ENCODE results near the gene ORM1. TPM values are rescaled to one million over a fixed set of nuclear protein-coding genes. Genes with fewer than 3 reads are reported as not detected.

ORM1 gene
- total and polyA plus RNA-seq, 10 of the 15 experiments (the other 5 are each of a cell fraction or from before 2014, with no cell fraction given), result 4.4 TPM; not detected in 9

- TF ChIP-seq, protein P1, sequence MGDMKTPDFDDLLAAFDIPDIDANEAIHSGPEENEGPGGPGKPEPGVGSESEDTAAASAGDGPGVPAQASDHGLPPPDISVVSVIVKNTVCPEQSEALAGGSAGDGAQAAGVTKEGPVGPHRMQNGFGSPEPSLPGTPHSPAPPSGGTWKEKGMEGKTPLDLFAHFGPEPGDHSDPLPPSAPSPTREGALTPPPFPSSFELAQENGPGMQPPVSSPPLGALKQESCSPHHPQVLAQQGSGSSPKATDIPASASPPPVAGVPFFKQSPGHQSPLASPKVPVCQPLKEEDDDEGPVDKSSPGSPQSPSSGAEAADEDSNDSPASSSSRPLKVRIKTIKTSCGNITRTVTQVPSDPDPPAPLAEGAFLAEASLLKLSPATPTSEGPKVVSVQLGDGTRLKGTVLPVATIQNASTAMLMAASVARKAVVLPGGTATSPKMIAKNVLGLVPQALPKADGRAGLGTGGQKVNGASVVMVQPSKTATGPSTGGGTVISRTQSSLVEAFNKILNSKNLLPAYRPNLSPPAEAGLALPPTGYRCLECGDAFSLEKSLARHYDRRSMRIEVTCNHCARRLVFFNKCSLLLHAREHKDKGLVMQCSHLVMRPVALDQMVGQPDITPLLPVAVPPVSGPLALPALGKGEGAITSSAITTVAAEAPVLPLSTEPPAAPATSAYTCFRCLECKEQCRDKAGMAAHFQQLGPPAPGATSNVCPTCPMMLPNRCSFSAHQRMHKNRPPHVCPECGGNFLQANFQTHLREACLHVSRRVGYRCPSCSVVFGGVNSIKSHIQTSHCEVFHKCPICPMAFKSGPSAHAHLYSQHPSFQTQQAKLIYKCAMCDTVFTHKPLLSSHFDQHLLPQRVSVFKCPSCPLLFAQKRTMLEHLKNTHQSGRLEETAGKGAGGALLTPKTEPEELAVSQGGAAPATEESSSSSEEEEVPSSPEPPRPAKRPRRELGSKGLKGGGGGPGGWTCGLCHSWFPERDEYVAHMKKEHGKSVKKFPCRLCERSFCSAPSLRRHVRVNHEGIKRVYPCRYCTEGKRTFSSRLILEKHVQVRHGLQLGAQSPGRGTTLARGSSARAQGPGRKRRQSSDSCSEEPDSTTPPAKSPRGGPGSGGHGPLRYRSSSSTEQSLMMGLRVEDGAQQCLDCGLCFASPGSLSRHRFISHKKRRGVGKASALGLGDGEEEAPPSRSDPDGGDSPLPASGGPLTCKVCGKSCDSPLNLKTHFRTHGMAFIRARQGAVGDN (IDR thresholded peaks at IDR 0.05), result peak; percentile 75
- TF ChIP-seq SIN3A (IDR thresholded peaks at IDR 0.05; ENCODE audit: low read depth, low read length), result 0 out of 2 replicates have a peak, but pooled peaks have one; percentile 60
- no peak for TF ChIP-seq BRCA1 (IDR thresholded peaks at IDR 0.05; ENCODE audit: low read depth, low read length)
- peak; percentile 39; the same call in 1 of the 2 replicates for TF ChIP-seq YY1 (IDR thresholded peaks at IDR 0.05; ENCODE audit: low read depth, low read length)
- TF ChIP-seq NRF1 (conservative IDR thresholded peaks at IDR 0.05; ENCODE audit: low read depth, low read length), result no peak
- TF ChIP-seq GATAD2B (conservative IDR thresholded peaks at IDR 0.05; ENCODE audit: low read depth), result peak; percentile 74
- peak; percentile 85 for TF ChIP-seq RAD51 (IDR thresholded peaks at IDR 0.05)
- 0 out of 2 replicates have a peak, but pooled peaks have one; percentile 28 for TF ChIP-seq NR2F1 (conservative IDR thresholded peaks at IDR 0.05)
- TF ChIP-seq JUND (IDR thresholded peaks at IDR 0.05; ENCODE audit: low read depth, low read length), result no peak
- TF ChIP-seq MEF2A (IDR thresholded peaks at IDR 0.05; ENCODE audit: insufficient read depth, low read depth, low read length), result peak; percentile 60; the same call in 1 of the 2 replicates
- no peak for TF ChIP-seq ELK1 (IDR thresholded peaks at IDR 0.05; ENCODE audit: low read depth, low read length)
- no peak for TF ChIP-seq ZZZ3 (IDR thresholded peaks at IDR 0.05; ENCODE audit: control insufficient read depth, insufficient read length, low read depth)
- TF ChIP-seq CHD1 (IDR thresholded peaks at IDR 0.05; ENCODE audit: low read depth, low read length), result no peak
- TF ChIP-seq BCL3 (IDR thresholded peaks at IDR 0.05; ENCODE audit: borderline replicate concordance, insufficient read depth, low read depth, low read length, poor library complexity, severe bottlenecking), result peak; percentile 54
- peak; percentile 55 for TF ChIP-seq SKIL (IDR thresholded peaks at IDR 0.05; ENCODE audit: low read depth, poor library complexity, severe bottlenecking)
- no peak for TF ChIP-seq MYC (IDR thresholded peaks at IDR 0.05; ENCODE audit: insufficient read depth, insufficient read length, insufficient replicate concordance, low read length, severe bottlenecking)
- peak; percentile 86 for TF ChIP-seq ATF7 (IDR thresholded peaks at IDR 0.05; ENCODE audit: low read depth)
- peak; percentile 67; the same call in 1 of the 2 replicates for TF ChIP-seq CHD2 (IDR thresholded peaks at IDR 0.05; ENCODE audit: borderline replicate concordance, low read depth, low read length)
- TF ChIP-seq MEF2B (IDR thresholded peaks at IDR 0.05; ENCODE audit: partially characterized antibody, poor library complexity, severe bottlenecking), result peak; percentile 99
- TF ChIP-seq EP300 (IDR thresholded peaks at IDR 0.05; ENCODE audit: borderline replicate concordance in 1 of 2, control insufficient read depth in 1 of 2, low read depth in 2 of 2, low read length in 2 of 2), result peak; percentile 65 to 75
- no peak for TF ChIP-seq RFX5 (IDR thresholded peaks at IDR 0.05; ENCODE audit: low read depth, low read length)
Measured at GRCh38 chr9:114348906-114349482, 26.1 kb downstream of the ORM1 start (continued).

Data from GM12878 (cell line).